Breast epithelium (tissue), 3 donors: ENCODE data around the gene EDC3.

Source experiments
- POLR2AphosphoS5 ChIP-seq, 3 donors: sonication (generic); formaldehyde crosslinking; IDR thresholded peaks; one replicate each; pipeline ENCODE4 v1.6.1; 2017; ENCODE audit warnings: antibody characterized with exemption in 3 of 3
- TF ChIP-seq, protein P1 (sequence below), 3 donors: fragments of 450-650 bp; IDR thresholded peaks; one replicate each; pipeline ENCODE4 v1.5.1; 2016 to 2017; ENCODE audit warnings: antibody characterized with exemption in 3 of 3, mild to moderate bottlenecking in 3 of 3, moderate library complexity in 3 of 3

DNA sequence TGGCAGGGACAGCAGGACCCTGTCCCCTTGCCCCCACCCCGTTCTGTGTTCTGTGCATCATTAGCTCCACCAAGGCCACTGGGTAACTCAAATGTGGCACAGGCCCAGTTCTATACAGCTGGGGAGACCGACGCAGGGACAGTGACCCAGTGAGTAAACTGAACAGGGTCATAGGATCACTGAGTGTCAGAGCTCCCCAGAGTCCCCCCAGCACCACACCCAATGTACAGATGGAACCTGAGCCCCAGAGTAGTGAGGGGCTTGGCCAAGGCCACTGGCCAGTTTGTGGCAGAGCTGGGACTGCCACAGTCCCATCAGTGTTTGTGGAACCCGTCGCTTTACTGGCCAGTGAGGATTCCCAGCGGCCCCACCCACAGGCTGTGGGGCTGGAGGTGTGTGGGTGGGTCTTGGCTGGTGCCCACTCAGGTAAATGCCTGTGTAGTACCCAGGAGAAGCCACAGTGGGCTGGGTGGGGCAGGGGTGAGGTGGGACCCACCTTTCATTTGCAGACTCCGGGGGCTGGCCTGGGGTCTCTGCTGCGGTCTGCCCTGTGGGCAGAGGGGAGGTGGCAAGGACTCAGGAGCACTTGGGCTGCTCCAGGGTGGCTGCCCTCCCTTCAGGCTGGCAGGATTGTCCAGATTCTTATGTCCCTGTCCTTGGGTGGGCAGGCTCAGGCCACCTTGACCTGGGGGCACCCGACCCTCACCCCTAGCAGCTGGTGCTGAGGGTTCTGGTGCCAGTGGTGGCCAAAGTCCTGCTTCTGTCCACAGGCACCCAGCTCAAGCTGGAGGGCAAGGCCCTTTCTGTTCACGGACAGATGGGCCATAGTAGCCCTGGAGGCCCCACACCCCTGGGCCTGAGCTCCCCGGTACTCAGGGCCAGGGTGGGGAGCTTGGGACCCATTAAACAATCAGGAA, 91.8 kb downstream of the EDC3 start:
- TF ChIP-seq POLR2AphosphoS5 (IDR thresholded peaks at IDR 0.05): no peak
- TF ChIP-seq, protein P1, sequence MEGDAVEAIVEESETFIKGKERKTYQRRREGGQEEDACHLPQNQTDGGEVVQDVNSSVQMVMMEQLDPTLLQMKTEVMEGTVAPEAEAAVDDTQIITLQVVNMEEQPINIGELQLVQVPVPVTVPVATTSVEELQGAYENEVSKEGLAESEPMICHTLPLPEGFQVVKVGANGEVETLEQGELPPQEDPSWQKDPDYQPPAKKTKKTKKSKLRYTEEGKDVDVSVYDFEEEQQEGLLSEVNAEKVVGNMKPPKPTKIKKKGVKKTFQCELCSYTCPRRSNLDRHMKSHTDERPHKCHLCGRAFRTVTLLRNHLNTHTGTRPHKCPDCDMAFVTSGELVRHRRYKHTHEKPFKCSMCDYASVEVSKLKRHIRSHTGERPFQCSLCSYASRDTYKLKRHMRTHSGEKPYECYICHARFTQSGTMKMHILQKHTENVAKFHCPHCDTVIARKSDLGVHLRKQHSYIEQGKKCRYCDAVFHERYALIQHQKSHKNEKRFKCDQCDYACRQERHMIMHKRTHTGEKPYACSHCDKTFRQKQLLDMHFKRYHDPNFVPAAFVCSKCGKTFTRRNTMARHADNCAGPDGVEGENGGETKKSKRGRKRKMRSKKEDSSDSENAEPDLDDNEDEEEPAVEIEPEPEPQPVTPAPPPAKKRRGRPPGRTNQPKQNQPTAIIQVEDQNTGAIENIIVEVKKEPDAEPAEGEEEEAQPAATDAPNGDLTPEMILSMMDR (IDR thresholded peaks at IDR 0.05): no peak
